PC-9 (cell line): ENCODE measurements around the gene DUSP16. TPM values are rescaled to one million over a fixed set of nuclear protein-coding genes. Genes with fewer than 3 reads are reported as not detected.
"Not testable (repeated sequence)": the region's sequence is repeated elsewhere in the genome, so short reads cannot be mapped to it uniquely, and the experiment has no call there.

Experiments used
- BruUV-seq: library from RNA; stranded (reverse); fragments of 400-500 nt; replicated peaks from 2 replicates; lab custom pipeline; 2021; lab: Mats Ljungman, UMichigan
- CTCF ChIA-PET: fragments of 300-600 bp; sonication (Branson Sonifier 250); formaldehyde crosslinking; loops from one replicate; lab custom pipeline; 2022; ENCODE audit warnings: antibody characterized with exemption; lab: Charles Lee
- POLR2A ChIA-PET: fragments of 300-600 bp; sonication (Branson Sonifier 250); formaldehyde crosslinking; loops from one replicate; lab custom pipeline; 2022; ENCODE audit warnings: antibody characterized with exemption; ENCODE audit not compliant: unreplicated experiment; lab: Charles Lee
- DNase-seq, 2 experiments: peaks; one replicate each; pipeline versions ENCODE4 v3.0.0 to v3.0.0-alpha.2; 2015 to 2022; ENCODE audit warnings: mixed read lengths in 1 of 2
- H2AFZ ChIP-seq: fragments of 200-600 bp; sonication (generic); 2 replicates; pipeline ENCODE4 v1.8.1; 2017; ENCODE audit warnings: antibody characterized with exemption
- H3F3A ChIP-seq: fragments of 200-600 bp; sonication (generic); 2 replicates; pipeline ENCODE4 v1.8.1; 2017; ENCODE audit warnings: antibody characterized with exemption, mild to moderate bottlenecking, low read depth; ENCODE audit not compliant: insufficient read depth
- H3K27ac ChIP-seq: fragments of 200-600 bp; sonication (generic); 2 replicates; pipeline ENCODE4 v1.6.1; 2016; ENCODE audit warnings: mixed run types
- H3K27me3 ChIP-seq: fragments of 200-600 bp; sonication (generic); 2 replicates; pipeline ENCODE4 v1.6.1; 2016; ENCODE audit warnings: low read depth, mixed run types; ENCODE audit not compliant: insufficient read depth
- H3K36me3 ChIP-seq: fragments of 200-600 bp; sonication (generic); 2 replicates; pipeline ENCODE4 v1.6.1; 2016; ENCODE audit warnings: low read depth, mixed run types
- H3K4me1 ChIP-seq: fragments of 200-600 bp; sonication (generic); replicated peaks from 2 replicates; pipeline ENCODE4 v1.6.1; 2016; ENCODE audit warnings: mixed run types; ENCODE audit not compliant: insufficient read depth
- H3K4me2 ChIP-seq: fragments of 200-600 bp; sonication (generic); 2 replicates; pipeline ENCODE4 v1.6.1; 2017; ENCODE audit warnings: mixed run types
- H3K4me3 ChIP-seq: fragments of 200-600 bp; sonication (generic); 2 replicates; pipeline ENCODE4 v1.6.1; 2016; ENCODE audit warnings: mixed run types
- H3K79me2 ChIP-seq: fragments of 200-600 bp; sonication (generic); 2 replicates; pipeline ENCODE4 v1.6.1; 2017; ENCODE audit warnings: low read depth, mixed run types
- H3K9me2 ChIP-seq: fragments of 200-600 bp; sonication (generic); 2 replicates; pipeline ENCODE4 v1.8.1; 2017; ENCODE audit warnings: mild to moderate bottlenecking; ENCODE audit not compliant: insufficient read depth
- H3K9me3 ChIP-seq: fragments of 200-600 bp; sonication (generic); 2 replicates; pipeline ENCODE4 v1.8.1; 2016; ENCODE audit warnings: low read depth; ENCODE audit not compliant: insufficient read depth
- H4K20me1 ChIP-seq: fragments of 200-600 bp; sonication (generic); 2 replicates; pipeline ENCODE4 v1.8.1; 2017; ENCODE audit not compliant: insufficient read depth
- EZH2 ChIP-seq: fragments of 200-600 bp; sonication (generic); IDR thresholded peaks from 2 replicates; pipeline ENCODE4 v1.8.0; 2017; ENCODE audit warnings: antibody characterized with exemption, low read depth
- intact Hi-C: fragments of 100-400 bp; cut with micrococcal nuclease; formaldehyde crosslinking; loops from one replicate; pipeline ENCODE4 v1.10.0; 2022; ENCODE audit not compliant: unreplicated experiment
- total RNA-seq: library from RNA; stranded (reverse); gene quantifications from 2 replicates; pipeline ENCODE4 v1.2.3, GENCODE V29; 2021
- TF ChIP-seq, protein P1 (sequence below): fragments of 200-600 bp; sonication (generic); conservative IDR thresholded peaks from 2 replicates; pipeline ENCODE4 v1.6.1; 2017; ENCODE audit warnings: mixed run types, antibody characterized with exemption, mild to moderate bottlenecking, moderate library complexity

The DUSP16 gene
- total RNA-seq, 1 experiment from 2014 or later, result 24.8 TPM

DNA sequence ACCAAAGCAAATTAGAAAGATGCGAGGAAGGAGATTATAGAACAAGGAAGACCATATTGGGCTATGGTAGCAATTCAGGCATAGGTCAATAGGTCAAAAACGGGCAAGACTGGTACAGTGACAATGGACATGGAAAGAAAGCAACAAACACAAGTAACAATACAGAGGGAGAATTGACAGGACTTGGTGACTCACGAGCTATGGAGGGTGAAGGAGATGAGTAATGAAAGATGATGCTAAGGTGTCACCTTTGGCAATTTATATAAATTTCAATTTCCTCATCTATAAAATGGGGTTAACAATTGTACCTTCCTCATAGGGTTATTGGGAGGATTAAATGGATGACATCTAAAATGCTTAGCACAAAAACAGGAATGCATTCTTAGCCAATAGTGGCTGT, 15.1 kb upstream of the DUSP16 start:
- H3K4me1 ChIP-seq, result peaks cover 20% of the 10 kb centered on the region
- no peaks in the 10 kb centered on the region for H3K79me2 ChIP-seq
- no peak overlapping the region for H2AFZ ChIP-seq
- H3K9me3 ChIP-seq, result no peaks in the 10 kb centered on the region
- H3K4me2 ChIP-seq, result no peak overlapping the region
- CTCF ChIA-PET, result no interaction called here
- DNase-seq, result no peak
- intact Hi-C loops, result no loop called here
- peaks cover 11% of the 10 kb centered on the region; the same call in 1 of the 2 replicates for H3F3A ChIP-seq
- POLR2A ChIA-PET, result no interaction called here
- H3K9me2 ChIP-seq, result no peaks in the 10 kb centered on the region
- no TSS peak for BruUV-seq
- TF ChIP-seq EZH2, result no peak
- TF ChIP-seq, protein P1, sequence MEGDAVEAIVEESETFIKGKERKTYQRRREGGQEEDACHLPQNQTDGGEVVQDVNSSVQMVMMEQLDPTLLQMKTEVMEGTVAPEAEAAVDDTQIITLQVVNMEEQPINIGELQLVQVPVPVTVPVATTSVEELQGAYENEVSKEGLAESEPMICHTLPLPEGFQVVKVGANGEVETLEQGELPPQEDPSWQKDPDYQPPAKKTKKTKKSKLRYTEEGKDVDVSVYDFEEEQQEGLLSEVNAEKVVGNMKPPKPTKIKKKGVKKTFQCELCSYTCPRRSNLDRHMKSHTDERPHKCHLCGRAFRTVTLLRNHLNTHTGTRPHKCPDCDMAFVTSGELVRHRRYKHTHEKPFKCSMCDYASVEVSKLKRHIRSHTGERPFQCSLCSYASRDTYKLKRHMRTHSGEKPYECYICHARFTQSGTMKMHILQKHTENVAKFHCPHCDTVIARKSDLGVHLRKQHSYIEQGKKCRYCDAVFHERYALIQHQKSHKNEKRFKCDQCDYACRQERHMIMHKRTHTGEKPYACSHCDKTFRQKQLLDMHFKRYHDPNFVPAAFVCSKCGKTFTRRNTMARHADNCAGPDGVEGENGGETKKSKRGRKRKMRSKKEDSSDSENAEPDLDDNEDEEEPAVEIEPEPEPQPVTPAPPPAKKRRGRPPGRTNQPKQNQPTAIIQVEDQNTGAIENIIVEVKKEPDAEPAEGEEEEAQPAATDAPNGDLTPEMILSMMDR, result no peak
- no peak overlapping the region for H3K27ac ChIP-seq
- no peaks in the 10 kb centered on the region for H4K20me1 ChIP-seq
- H3K4me3 ChIP-seq, result no peak overlapping the region
- H3K36me3 ChIP-seq, result no peaks in the 10 kb centered on the region
- H3K27me3 ChIP-seq, result no peaks in the 10 kb centered on the region

DNA sequence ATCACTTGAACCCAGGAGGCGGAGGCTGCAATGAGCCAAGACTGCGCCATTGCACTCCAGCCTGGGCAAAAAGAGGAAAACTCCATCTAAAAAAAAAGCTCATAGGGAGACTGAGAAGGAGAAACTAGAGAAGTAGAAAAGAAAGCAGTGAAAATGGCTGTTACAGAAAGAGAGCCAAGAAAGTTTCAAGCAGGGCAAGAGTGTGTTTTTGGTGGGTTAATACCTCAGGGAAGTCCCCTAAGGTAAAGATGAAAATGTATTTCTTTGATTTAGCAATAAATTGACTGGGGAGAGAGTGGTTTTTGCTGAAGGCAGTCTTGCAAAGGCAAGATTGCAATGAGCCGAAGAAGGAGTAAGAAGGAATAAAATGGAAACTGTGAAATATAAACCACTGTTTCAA, 10.0 kb upstream of the DUSP16 start:
- no peaks in the 10 kb centered on the region for H3K9me2 ChIP-seq
- ChIA-PET CTCF (interaction anchor here (0.7 kb wide), 1 partner anchor 201 kb away, joined by 3 read pairs; no protein-coding TSS in a partner anchor), POLR2A (interaction anchor here (0.6 kb wide), 1 partner anchor 54 kb away, joined by 25 read pairs; no protein-coding TSS in a partner anchor)
- H3K27ac ChIP-seq, result no peak overlapping the region
- BruUV-seq, result no TSS peak
- no peak overlapping the region for H3K4me2 ChIP-seq
- no peaks in the 10 kb centered on the region for H3K27me3 ChIP-seq
- H3K36me3 ChIP-seq, result no peaks in the 10 kb centered on the region
- TF ChIP-seq, protein P1, result no peak
- no peak for TF ChIP-seq EZH2
- H4K20me1 ChIP-seq, result no peaks in the 10 kb centered on the region
- H3K4me1 ChIP-seq, result peaks cover 4% of the 10 kb centered on the region; the same call in 1 of the 2 replicates
- no peak overlapping the region for H3K4me3 ChIP-seq
- H3K9me3 ChIP-seq, result no peaks in the 10 kb centered on the region
- H3F3A ChIP-seq, result 0 out of 2 replicates have a peak, but pooled peaks cover 3% of the 10 kb centered on the region
- H2AFZ ChIP-seq, result no peak overlapping the region
- no peaks in the 10 kb centered on the region for H3K79me2 ChIP-seq
- DNase-seq, result no peak
- intact Hi-C loops, result no loop called here

DNA sequence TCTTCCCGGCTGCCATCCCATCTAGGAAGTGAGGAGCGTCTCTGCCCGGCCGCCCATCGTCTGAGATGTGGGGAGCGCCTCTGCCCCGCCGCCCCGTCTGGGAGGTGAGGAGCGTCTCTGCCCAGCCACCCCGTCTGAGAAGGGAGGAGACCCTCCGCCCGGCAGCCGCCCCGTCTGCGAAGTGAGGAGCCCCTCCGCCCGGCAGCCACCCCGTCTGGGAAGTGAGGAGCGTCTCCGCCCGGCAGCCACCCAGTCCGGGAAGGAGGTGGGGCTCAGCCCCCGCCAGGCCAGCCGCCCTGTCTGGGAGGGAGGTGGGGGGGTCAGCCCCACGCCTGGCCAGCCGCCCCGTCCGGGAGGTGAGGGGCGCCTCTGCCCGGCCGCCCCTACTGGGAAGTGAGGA, 3.3 kb upstream of the DUSP16 start:
- H4K20me1 ChIP-seq, H3K79me2 ChIP-seq, H3K9me2 ChIP-seq, H2AFZ ChIP-seq, intact Hi-C loops, H3K27me3 ChIP-seq, H3K4me2 ChIP-seq, CTCF ChIA-PET, H3K27ac ChIP-seq, DNase-seq, POLR2A ChIA-PET, H3K36me3 ChIP-seq, BruUV-seq, H3K4me3 ChIP-seq, H3K4me1 ChIP-seq, H3K9me3 ChIP-seq: not testable (repeated sequence)
- H3F3A ChIP-seq, result peaks cover 16% of the 10 kb centered on the region

DNA sequence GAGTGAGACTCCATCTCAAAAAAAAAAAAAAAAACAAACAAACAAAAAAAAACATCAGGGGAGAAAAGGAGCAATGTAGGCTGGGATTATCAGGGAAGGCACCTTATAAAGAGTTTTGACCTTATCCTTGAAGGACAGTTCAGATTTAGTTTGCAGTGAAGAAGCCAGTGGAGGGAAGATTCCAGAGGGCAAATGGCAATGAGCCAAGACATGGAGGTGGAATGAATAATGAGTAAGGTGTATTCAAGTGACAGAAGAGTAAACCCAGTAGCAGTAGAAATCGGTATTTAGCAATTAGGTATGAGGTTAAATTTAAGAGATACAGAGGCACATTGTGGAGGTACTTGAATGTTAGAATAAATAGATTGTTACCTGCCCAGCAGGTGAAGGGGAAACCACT, 2.2 kb upstream of the DUSP16 start:
- TF ChIP-seq, protein P1, result no peak
- TF ChIP-seq EZH2, result no peak
- no TSS peak for BruUV-seq
- Histone ChIP-seq H3F3A (peaks cover 22% of the 10 kb centered on the region), H2AFZ (no peak overlapping the region), H4K20me1 (no peaks in the 10 kb centered on the region), H3K4me2 (no peak overlapping the region), H3K36me3 (no peaks in the 10 kb centered on the region), H3K79me2 (peaks cover 11% of the 10 kb centered on the region), H3K27ac (no peak overlapping the region), H3K27me3 (no peaks in the 10 kb centered on the region), H3K4me1 (peaks cover 17% of the 10 kb centered on the region), H3K4me3 (no peak overlapping the region), H3K9me3 (no peaks in the 10 kb centered on the region; the same call in 1 of the 2 replicates), H3K9me2 (no peaks in the 10 kb centered on the region)
- POLR2A ChIA-PET, result interaction anchor here (0.6 kb wide), 1 partner anchor 123 kb away, joined by 3 read pairs; no protein-coding TSS in a partner anchor
- CTCF ChIA-PET, result no interaction called here
- intact Hi-C loops, result loop anchor here (5.0 kb wide), 1 partner anchor 137 kb away; no protein-coding TSS in a partner anchor
- no peak for DNase-seq
